Upper lobe of left lung (tissue), 6 donors: ENCODE results near the gene TATDN2. TPM values are rescaled to one million over a fixed set of nuclear protein-coding genes. Genes with fewer than 3 reads are reported as not detected.

Source experiments
- ATAC-seq, 2 donors: fragments of 200-7000 bp; cut with Tn5 transposase; one replicate each; pipeline ENCODE4 v1.9.1; 2022; ENCODE audit warnings: mild to moderate bottlenecking in 2 of 2, moderate library complexity in 2 of 2; ENCODE audit not compliant: low FRiP score in 2 of 2
- DNase-seq, 2 donors: peaks; one replicate each; pipeline ENCODE4 v3.0.0-alpha.2; 2019 to 2020
- H3K27ac ChIP-seq, 4 donors: fragments of 200-600 bp; sonication (generic); one replicate each; pipeline ENCODE4 v1.5.1; 2016 to 2019
- H3K27me3 ChIP-seq, 4 donors: fragments of 200-600 bp; sonication (generic); one replicate each; pipeline ENCODE4 v1.5.1; 2017 to 2019
- H3K36me3 ChIP-seq, 4 donors: fragments of 200-600 bp; sonication (generic); one replicate each; pipeline ENCODE4 v1.5.1; 2016 to 2019
- H3K4me1 ChIP-seq, 4 donors: fragments of 200-600 bp; sonication (generic); one replicate each; pipeline ENCODE4 v1.5.1; 2018 to 2019
- H3K4me3 ChIP-seq, 4 donors: fragments of 200-600 bp; sonication (generic); one replicate each; pipeline ENCODE4 v1.5.1; 2017 to 2019; ENCODE audit warnings: mild to moderate bottlenecking in 2 of 4, moderate library complexity in 1 of 4
- H3K9me3 ChIP-seq, 4 donors: fragments of 200-600 bp; sonication (generic); one replicate each; pipeline ENCODE4 v1.5.1; 2018 to 2019
- EP300 ChIP-seq, 4 donors: sonication (generic); formaldehyde crosslinking; IDR thresholded peaks; one replicate each; pipeline ENCODE4 v1.5.1; 2017; ENCODE audit warnings: antibody characterized with exemption in 4 of 4, control low read depth in 2 of 4
- POLR2A ChIP-seq, 4 donors: fragments of 450-650 bp; IDR thresholded peaks; one replicate each; pipeline ENCODE4 v1.5.1; 2016 to 2017; ENCODE audit warnings: antibody characterized with exemption in 4 of 4, mild to moderate bottlenecking in 2 of 4
- POLR2AphosphoS5 ChIP-seq, 2 donors: sonication (generic); formaldehyde crosslinking; IDR thresholded peaks; one replicate each; pipeline ENCODE4 v1.5.1; 2017; ENCODE audit warnings: antibody characterized with exemption in 2 of 2
- WGBS, 2 donors: methylation state at CpG; one replicate each; pipeline ENCODE4 v1.1.5; 2017 to 2018; 5-methylcytosine and 5-hydroxymethylcytosine counted together
- total RNA-seq, 6 donors: library from RNA; depleted of rRNA in 4 of 6; stranded (reverse); fragments of >200 nt in 4 of 6; gene quantifications; one replicate each; pipeline versions ENCODE4 v1.1.0 to v1.2.1, GENCODE V29; 2016 to 2021
- TF ChIP-seq, protein P1 (sequence below), 6 experiments: fragments of 450-650 bp in 4 of 6; fragments of 200-600 bp in 2 of 6; sonication (generic) in 2 of 6; IDR thresholded peaks; one replicate each; pipeline ENCODE4 v1.5.1; 2016 to 2019; ENCODE audit warnings: antibody characterized with exemption in 6 of 6
- donor health status: DM: no; HTN: no; CAD: no; lungs with moderate emphysema.
- donor health status: DM: no; HTN: yes; CAD: no; lungs with severe emphysema.

Gene TATDN2
- total RNA-seq, 6 donors from 2014 or later, result 20.3 to 34.6 (median 26.0) TPM

DNA sequence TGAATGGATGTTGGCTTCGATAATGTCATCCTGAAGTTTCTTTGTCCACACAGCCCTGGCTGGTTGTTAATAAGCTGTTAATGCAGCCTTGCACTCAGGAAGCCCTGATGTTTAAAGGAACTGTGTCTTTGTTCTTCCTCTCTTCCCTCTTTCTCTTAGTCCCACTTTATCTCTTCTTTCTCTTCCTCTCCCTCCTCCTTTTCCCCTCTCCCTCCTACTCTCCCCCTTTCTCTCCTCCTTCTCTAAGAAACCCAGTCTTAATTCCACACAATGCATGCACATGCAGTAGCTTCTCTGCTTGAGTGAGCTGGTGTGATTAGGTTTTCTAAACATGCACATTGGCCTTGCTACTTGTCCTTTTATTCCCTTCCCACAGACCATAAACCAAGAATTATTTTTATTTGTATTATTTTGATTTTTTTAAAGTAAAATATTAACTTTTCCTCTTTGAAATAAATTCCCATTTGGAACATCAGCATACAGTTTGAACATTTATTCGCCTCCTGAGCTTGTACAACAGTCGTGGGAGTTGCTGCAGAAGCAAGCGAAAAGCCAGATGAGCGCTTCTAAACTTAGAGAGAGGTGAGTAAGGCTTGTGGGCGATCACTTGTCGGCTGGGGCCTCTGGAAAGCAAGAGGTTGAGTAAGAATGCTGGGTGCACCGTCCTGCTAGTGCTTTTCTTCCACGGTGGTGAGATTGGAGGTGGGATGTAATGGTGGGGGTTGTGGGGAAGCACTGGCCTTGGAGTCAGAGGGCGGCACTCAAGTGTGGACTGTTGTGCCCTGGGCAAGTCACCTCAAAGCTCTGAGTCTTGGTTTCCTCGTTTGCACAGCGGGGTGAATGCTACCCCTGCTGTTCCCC lies 37.2 kb downstream of the TATDN2 start:
- Histone ChIP-seq H3K36me3 (peaks cover 0 to 78% (median 38%) of the 10 kb centered on the region in 4 donors), H3K27me3 (no peaks in the 10 kb centered on the region), H3K27ac (no peak overlapping the region), H3K9me3 (no peaks in the 10 kb centered on the region), H3K4me1 (peaks cover 0 to 4% (median 0%) of the 10 kb centered on the region in 4 donors), H3K4me3 (no peak overlapping the region)
- ATAC-seq, result no peak
- WGBS, 2 donors, result 71 to 81% methylated on average over 12 of the region's 12 CpGs
- DNase-seq, result no peak
- TF ChIP-seq POLR2A (IDR thresholded peaks at IDR 0.05) (no peak), EP300 (IDR thresholded peaks at IDR 0.05) (no peak), POLR2AphosphoS5 (IDR thresholded peaks at IDR 0.05) (no peak)
- TF ChIP-seq, protein P1, sequence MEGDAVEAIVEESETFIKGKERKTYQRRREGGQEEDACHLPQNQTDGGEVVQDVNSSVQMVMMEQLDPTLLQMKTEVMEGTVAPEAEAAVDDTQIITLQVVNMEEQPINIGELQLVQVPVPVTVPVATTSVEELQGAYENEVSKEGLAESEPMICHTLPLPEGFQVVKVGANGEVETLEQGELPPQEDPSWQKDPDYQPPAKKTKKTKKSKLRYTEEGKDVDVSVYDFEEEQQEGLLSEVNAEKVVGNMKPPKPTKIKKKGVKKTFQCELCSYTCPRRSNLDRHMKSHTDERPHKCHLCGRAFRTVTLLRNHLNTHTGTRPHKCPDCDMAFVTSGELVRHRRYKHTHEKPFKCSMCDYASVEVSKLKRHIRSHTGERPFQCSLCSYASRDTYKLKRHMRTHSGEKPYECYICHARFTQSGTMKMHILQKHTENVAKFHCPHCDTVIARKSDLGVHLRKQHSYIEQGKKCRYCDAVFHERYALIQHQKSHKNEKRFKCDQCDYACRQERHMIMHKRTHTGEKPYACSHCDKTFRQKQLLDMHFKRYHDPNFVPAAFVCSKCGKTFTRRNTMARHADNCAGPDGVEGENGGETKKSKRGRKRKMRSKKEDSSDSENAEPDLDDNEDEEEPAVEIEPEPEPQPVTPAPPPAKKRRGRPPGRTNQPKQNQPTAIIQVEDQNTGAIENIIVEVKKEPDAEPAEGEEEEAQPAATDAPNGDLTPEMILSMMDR (IDR thresholded peaks at IDR 0.05), result no peak

DNA sequence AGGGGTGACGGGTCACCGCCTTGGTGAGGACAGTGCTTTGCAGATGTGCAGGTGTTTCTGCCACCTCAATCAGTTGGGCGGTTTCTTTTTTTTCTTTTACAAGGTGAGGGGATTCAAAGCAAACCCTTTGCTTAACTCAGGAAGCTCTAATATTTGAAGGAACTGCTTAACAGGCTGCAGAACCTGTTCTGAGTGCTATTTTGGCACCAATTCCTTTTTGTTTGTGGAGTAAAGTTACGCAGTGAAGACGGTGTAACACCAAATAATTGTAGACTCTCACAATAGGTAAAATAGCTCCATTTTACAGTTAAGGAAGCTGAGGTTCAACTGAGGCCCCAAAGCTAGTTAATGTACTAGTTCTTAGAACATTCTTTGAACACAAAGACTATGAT lies 37.9 kb downstream of the TATDN2 start:
- Histone ChIP-seq H3K4me1 (peaks cover 0 to 4% (median 0%) of the 10 kb centered on the region in 4 donors), H3K36me3 (peaks cover 0 to 72% (median 34%) of the 10 kb centered on the region in 4 donors), H3K9me3 (no peaks in the 10 kb centered on the region), H3K4me3 (no peak overlapping the region), H3K27me3 (no peaks in the 10 kb centered on the region), H3K27ac (no peak overlapping the region)
- DNase-seq, result no peak
- TF ChIP-seq EP300 (IDR thresholded peaks at IDR 0.05) (no peak), POLR2AphosphoS5 (IDR thresholded peaks at IDR 0.05) (no peak), POLR2A (IDR thresholded peaks at IDR 0.05) (no peak)
- TF ChIP-seq, protein P1 (IDR thresholded peaks at IDR 0.05), result no peak
- 75 to 76% methylated on average over 5 of the region's 5 CpGs for WGBS, 2 donors
- ATAC-seq, result no peak

DNA sequence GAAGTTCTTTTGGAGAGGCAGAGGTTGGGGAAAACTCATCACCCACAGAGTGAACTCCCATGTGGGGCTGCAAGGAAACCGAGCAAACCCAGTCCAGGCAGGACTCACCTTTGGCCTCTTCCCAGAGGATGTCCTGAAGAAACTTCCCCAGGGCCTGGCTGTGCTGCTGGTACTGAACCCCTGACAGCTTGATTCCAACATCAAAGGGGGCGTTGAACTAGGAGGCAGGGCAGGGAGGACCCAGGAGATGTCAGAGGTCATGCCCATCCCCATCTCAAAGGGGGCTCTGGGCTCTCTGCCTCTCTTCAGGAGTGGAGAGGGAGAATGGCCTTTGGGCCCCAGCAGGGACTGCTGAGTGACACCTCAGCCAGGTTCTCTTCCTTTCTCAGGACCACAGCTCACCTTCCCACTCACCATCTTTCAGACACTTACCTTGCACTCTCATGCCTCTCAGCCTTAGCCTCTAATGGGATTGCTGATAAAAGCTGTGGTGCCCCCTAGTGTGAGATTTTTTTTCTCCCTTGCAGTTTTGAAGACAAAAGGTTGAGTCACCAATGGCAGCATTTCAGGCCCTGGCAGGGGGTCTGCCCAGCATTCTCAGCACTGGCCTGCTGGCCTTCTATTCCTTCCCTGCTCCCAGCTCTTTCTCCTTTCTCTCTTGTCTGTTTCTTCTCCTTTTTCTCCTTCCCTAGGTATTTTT lies 38.5 kb downstream of the TATDN2 start:
- no peaks in the 10 kb centered on the region for H3K27me3 ChIP-seq
- H3K4me1 ChIP-seq, result peaks cover 0 to 4% (median 0%) of the 10 kb centered on the region in 4 donors
- DNase-seq, result no peak
- no peaks in the 10 kb centered on the region for H3K9me3 ChIP-seq
- H3K4me3 ChIP-seq, result no peak overlapping the region
- TF ChIP-seq EP300 (IDR thresholded peaks at IDR 0.05), result no peak
- TF ChIP-seq POLR2A (IDR thresholded peaks at IDR 0.05), result no peak
- TF ChIP-seq, protein P1 (IDR thresholded peaks at IDR 0.05), result peak in 2 of 6 experiments; percentile 19 to 42
- TF ChIP-seq POLR2AphosphoS5 (IDR thresholded peaks at IDR 0.05), result no peak
- no peak overlapping the region for H3K27ac ChIP-seq
- peaks cover 0 to 70% (median 31%) of the 10 kb centered on the region in 4 donors for H3K36me3 ChIP-seq
- no peak for ATAC-seq
- WGBS, 2 donors, result 71 to 85% methylated on average over 1 to 2 of the region's 2 CpGs

DNA sequence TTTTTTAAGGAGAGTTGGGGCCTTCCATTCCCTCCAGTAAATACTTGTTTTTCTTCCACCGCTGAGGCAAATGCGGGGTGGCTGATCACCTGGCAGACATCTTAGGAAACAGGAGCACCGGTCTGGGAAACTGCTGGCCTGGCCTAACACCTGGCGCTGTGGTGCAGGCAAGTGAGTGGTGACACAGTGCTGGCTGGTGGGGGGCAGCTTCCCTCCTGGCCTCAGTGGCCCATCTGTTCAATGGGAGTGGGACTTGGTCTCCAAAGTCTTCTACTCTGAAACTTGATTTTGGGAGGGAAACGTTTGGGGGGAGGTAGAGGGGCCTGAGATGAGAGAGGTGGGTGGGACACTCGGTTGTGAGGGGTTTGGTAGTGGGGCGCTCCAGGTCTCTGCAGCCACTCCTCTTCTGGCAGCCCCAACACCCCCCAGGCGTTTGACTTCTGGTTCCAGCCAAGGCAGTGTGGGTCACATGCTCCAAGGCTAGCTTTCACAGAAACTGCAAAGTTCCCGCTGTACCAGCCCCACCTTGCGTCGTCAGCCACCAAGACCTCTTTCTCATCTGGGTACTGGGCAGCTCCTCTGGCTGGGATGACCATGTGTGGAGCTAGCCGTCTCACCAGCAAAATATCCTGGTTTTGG lies 39.8 kb downstream of the TATDN2 start:
- Histone ChIP-seq H3K36me3 (peaks cover 0 to 58% (median 27%) of the 10 kb centered on the region in 4 donors), H3K4me3 (no peak overlapping the region), H3K27me3 (no peaks in the 10 kb centered on the region), H3K27ac (no peak overlapping the region), H3K4me1 (peaks cover 0 to 14% (median 7%) of the 10 kb centered on the region in 4 donors), H3K9me3 (no peaks in the 10 kb centered on the region)
- TF ChIP-seq POLR2A (IDR thresholded peaks at IDR 0.05), result no peak
- TF ChIP-seq EP300 (IDR thresholded peaks at IDR 0.05), result no peak
- no peak for TF ChIP-seq POLR2AphosphoS5 (IDR thresholded peaks at IDR 0.05)
- TF ChIP-seq, protein P1 (IDR thresholded peaks at IDR 0.05), result no peak
- DNase-seq (no peak), ATAC-seq (no peak)
- 93 to 96% methylated on average over 12 of the region's 12 CpGs for WGBS, 2 donors
